GM12892 (cell line): Measurements from ENCODE around the gene TM4SF18.

Source experiments
- POLR2A ChIP-seq: IDR thresholded peaks from 2 replicates; pipeline ENCODE4 v1.6.1; 2011; ENCODE audit warnings: low read depth, low read length, control low read depth
- POLR2AphosphoS5 ChIP-seq: IDR thresholded peaks from 2 replicates; pipeline ENCODE4 v1.6.1; 2011; ENCODE audit warnings: low read depth, low read length, control low read depth
- TAF1 ChIP-seq: IDR thresholded peaks from 2 replicates; pipeline ENCODE4 v1.6.1; 2011; ENCODE audit warnings: low read depth, mild to moderate bottlenecking, control low read depth, low read length, borderline replicate concordance

- TF ChIP-seq POLR2A (no peak), POLR2AphosphoS5 (no peak), TAF1 (no peak)
Observed at GRCh38 chr3:149307435-149307783, 26.0 kb downstream of the TM4SF18 start.
